ENCODE results near the gene NPAS3.

GRCh38 chr14:33849455-33849801 is 910.7 kb downstream of the NPAS3 start:
- TF ChIP-seq CTCF (IDR thresholded peaks at IDR 0.05) (no peak), JUNB (IDR thresholded peaks at IDR 0.05) (no peak), POLR2A (IDR thresholded peaks at IDR 0.05; ENCODE audit: low read length) (no peak), CBX2 (IDR thresholded peaks at IDR 0.05; ENCODE audit: borderline replicate concordance, low read depth) (no peak), ZNF302 (CRISPR knock-in tag; IDR thresholded peaks at IDR 0.05) (no peak), CHD2 (IDR thresholded peaks at IDR 0.05; ENCODE audit: low read length, partially characterized antibody) (no peak), PHF8 (IDR thresholded peaks at IDR 0.05; ENCODE audit: borderline replicate concordance, low read depth) (no peak), RNF2 (IDR thresholded peaks at IDR 0.05; ENCODE audit: borderline replicate concordance, low read depth) (no peak), NR3C1 (IDR thresholded peaks at IDR 0.05) (no peak), RFX5 (IDR thresholded peaks at IDR 0.05) (no peak)
- TF ChIP-seq, protein P1, sequence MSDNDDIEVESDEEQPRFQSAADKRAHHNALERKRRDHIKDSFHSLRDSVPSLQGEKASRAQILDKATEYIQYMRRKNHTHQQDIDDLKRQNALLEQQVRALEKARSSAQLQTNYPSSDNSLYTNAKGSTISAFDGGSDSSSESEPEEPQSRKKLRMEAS (IDR thresholded peaks at IDR 0.05) = no peak
- TF ChIP-seq, protein P2, sequence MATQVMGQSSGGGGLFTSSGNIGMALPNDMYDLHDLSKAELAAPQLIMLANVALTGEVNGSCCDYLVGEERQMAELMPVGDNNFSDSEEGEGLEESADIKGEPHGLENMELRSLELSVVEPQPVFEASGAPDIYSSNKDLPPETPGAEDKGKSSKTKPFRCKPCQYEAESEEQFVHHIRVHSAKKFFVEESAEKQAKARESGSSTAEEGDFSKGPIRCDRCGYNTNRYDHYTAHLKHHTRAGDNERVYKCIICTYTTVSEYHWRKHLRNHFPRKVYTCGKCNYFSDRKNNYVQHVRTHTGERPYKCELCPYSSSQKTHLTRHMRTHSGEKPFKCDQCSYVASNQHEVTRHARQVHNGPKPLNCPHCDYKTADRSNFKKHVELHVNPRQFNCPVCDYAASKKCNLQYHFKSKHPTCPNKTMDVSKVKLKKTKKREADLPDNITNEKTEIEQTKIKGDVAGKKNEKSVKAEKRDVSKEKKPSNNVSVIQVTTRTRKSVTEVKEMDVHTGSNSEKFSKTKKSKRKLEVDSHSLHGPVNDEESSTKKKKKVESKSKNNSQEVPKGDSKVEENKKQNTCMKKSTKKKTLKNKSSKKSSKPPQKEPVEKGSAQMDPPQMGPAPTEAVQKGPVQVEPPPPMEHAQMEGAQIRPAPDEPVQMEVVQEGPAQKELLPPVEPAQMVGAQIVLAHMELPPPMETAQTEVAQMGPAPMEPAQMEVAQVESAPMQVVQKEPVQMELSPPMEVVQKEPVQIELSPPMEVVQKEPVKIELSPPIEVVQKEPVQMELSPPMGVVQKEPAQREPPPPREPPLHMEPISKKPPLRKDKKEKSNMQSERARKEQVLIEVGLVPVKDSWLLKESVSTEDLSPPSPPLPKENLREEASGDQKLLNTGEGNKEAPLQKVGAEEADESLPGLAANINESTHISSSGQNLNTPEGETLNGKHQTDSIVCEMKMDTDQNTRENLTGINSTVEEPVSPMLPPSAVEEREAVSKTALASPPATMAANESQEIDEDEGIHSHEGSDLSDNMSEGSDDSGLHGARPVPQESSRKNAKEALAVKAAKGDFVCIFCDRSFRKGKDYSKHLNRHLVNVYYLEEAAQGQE (IDR thresholded peaks at IDR 0.05) = no peak

All from A549 (cell line).